ENCODE results near the gene CDKN1C. TPM values are rescaled to one million over a fixed set of nuclear protein-coding genes. Genes with fewer than 3 reads are reported as not detected.

CDKN1C gene
- total RNA-seq, 1 donor from 2014 or later = 9.5 TPM

- DNase-seq (ENCODE audit: low read depth) (no peak), FAIRE-seq (no peak)
- Histone ChIP-seq H3K36me3 (ENCODE audit: control insufficient read depth, insufficient read depth, low read length) (no peaks in the 10 kb centered on the region), H3K27me3 (ENCODE audit: control insufficient read depth, insufficient read depth, low read length) (no peaks in the 10 kb centered on the region), H3K4me3 (ENCODE audit: low read depth, low read length) (no peak overlapping the region)
- TF ChIP-seq CTCF (IDR thresholded peaks at IDR 0.05; ENCODE audit: insufficient read depth, low read length, severe bottlenecking) = no peak
Observed at GRCh38 chr11:2896047-2896446, 10.5 kb upstream of the CDKN1C start.

- Histone ChIP-seq H3K27me3 (ENCODE audit: control insufficient read depth, insufficient read depth, low read length) (no peaks in the 10 kb centered on the region), H3K36me3 (ENCODE audit: control insufficient read depth, insufficient read depth, low read length) (no peaks in the 10 kb centered on the region), H3K4me3 (ENCODE audit: low read depth, low read length) (no peak overlapping the region)
- no peak for FAIRE-seq
- DNase-seq (ENCODE audit: low read depth) = no peak
- no peak for TF ChIP-seq CTCF (IDR thresholded peaks at IDR 0.05; ENCODE audit: insufficient read depth, low read length, severe bottlenecking)
Observed at GRCh38 chr11:2893935-2894334, 8.4 kb upstream of the CDKN1C start.

- Histone ChIP-seq H3K36me3 (ENCODE audit: control insufficient read depth, insufficient read depth, low read length) (no peaks in the 10 kb centered on the region), H3K4me3 (ENCODE audit: low read depth, low read length) (peak overlapping the region; percentile 40), H3K27me3 (ENCODE audit: control insufficient read depth, insufficient read depth, low read length) (no peaks in the 10 kb centered on the region)
- FAIRE-seq (no peak), DNase-seq (ENCODE audit: low read depth) (no peak)
- peak; percentile 66 for TF ChIP-seq CTCF (IDR thresholded peaks at IDR 0.05; ENCODE audit: insufficient read depth, low read length, severe bottlenecking)
Observed at GRCh38 chr11:2892967-2893528, 7.5 kb upstream of the CDKN1C start.

GRCh38 chr11:2892215-2892966 lies 6.8 kb upstream of the CDKN1C start:
- FAIRE-seq (no peak), DNase-seq (ENCODE audit: low read depth) (no peak)
- TF ChIP-seq CTCF (IDR thresholded peaks at IDR 0.05; ENCODE audit: insufficient read depth, low read length, severe bottlenecking) = peak; percentile 97
- peak overlapping the region; percentile 40 for H3K4me3 ChIP-seq (ENCODE audit: low read depth, low read length)
- no peaks in the 10 kb centered on the region for H3K27me3 ChIP-seq (ENCODE audit: control insufficient read depth, insufficient read depth, low read length)
- no peaks in the 10 kb centered on the region for H3K36me3 ChIP-seq (ENCODE audit: control insufficient read depth, insufficient read depth, low read length)

- Histone ChIP-seq H3K4me3 (ENCODE audit: low read depth, low read length) (peak overlapping the region; percentile 40), H3K36me3 (ENCODE audit: control insufficient read depth, insufficient read depth, low read length) (no peaks in the 10 kb centered on the region), H3K27me3 (ENCODE audit: control insufficient read depth, insufficient read depth, low read length) (no peaks in the 10 kb centered on the region)
- no peak for TF ChIP-seq CTCF (IDR thresholded peaks at IDR 0.05; ENCODE audit: insufficient read depth, low read length, severe bottlenecking)
- no peak for FAIRE-seq
- no peak for DNase-seq (ENCODE audit: low read depth)
Observed at GRCh38 chr11:2891326-2892214, 6.0 kb upstream of the CDKN1C start.

All from bronchial epithelial cell (primary cell).